ENCODE data around the gene VSX1.

DNA sequence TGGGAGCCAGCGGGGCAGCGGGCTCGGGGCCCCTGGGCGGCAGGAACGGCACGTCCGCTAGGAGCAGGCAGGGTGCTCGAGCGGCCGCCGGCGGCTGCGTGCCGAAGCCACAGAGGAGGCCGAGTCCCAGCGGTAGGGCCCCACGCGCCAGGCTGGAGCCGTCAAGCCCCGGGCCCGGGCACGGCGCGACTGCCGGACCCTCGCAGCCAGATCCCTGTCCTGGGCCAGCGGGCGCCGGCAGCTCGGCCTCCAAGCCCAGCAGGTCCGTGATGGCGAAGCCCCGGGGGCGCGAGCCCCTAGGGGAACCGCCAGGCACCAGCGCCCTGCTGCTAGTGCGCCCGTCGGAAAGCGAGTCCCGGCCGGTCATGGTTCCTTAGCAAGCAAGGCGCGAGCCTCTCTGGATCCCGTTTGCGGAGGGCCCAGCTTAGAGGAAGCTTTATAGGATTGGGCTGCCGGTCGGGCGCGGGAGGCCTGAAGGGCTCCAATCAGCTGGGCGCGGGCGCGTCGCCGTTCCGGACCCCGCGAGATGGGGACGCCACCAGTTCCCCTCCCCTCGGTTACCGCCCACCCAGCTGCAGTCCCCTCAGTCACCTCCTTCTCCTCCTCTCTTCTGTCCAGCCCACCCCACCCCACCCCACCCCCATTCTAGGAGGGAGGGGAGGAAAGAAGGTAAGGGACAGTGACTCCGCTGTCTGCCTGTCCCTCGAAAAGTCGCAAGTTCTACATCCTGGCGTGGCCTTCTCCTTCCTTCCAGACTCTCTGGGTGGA, at the start of gene VSX1:
- no peak for TF ChIP-seq EP300 (IDR thresholded peaks at IDR 0.05)
- TF ChIP-seq, protein P1, sequence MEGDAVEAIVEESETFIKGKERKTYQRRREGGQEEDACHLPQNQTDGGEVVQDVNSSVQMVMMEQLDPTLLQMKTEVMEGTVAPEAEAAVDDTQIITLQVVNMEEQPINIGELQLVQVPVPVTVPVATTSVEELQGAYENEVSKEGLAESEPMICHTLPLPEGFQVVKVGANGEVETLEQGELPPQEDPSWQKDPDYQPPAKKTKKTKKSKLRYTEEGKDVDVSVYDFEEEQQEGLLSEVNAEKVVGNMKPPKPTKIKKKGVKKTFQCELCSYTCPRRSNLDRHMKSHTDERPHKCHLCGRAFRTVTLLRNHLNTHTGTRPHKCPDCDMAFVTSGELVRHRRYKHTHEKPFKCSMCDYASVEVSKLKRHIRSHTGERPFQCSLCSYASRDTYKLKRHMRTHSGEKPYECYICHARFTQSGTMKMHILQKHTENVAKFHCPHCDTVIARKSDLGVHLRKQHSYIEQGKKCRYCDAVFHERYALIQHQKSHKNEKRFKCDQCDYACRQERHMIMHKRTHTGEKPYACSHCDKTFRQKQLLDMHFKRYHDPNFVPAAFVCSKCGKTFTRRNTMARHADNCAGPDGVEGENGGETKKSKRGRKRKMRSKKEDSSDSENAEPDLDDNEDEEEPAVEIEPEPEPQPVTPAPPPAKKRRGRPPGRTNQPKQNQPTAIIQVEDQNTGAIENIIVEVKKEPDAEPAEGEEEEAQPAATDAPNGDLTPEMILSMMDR (IDR thresholded peaks at IDR 0.05) = no peak

Measured in ovary (tissue), 3 donors.